Type B pancreatic cell (in vitro differentiated cells): Measurements from ENCODE around the gene ABCA3. TPM values are rescaled to one million over a fixed set of nuclear protein-coding genes. Genes with fewer than 3 reads are reported as not detected.

ENCODE experiments used
- DNase-seq: peaks from one replicate; pipeline ENCODE4 v3.0.0; 2021; ENCODE audit warnings: mixed read lengths; ENCODE audit not compliant: unreplicated experiment; ENCODE audit errors: extremely low spot score
- H3K27ac Mint-ChIP-seq: 2 replicates; pipeline ENCODE4 v1.8.0; 2021; ENCODE audit warnings: mild to moderate bottlenecking, mixed read lengths
- H3K27me3 Mint-ChIP-seq: 2 replicates; pipeline ENCODE4 v1.8.0; 2021; ENCODE audit warnings: mixed read lengths
- H3K36me3 Mint-ChIP-seq: 2 replicates; pipeline ENCODE4 v1.8.0; 2021; ENCODE audit warnings: mixed read lengths
- H3K4me1 Mint-ChIP-seq: one replicate; pipeline ENCODE4 v1.8.0; 2021; ENCODE audit warnings: mixed read lengths; ENCODE audit not compliant: unreplicated experiment
- H3K4me3 Mint-ChIP-seq: 2 replicates; pipeline ENCODE4 v1.8.0; 2021; ENCODE audit warnings: mild to moderate bottlenecking, mixed read lengths
- H3K9me3 Mint-ChIP-seq: 2 replicates; pipeline ENCODE4 v1.8.0; 2021; ENCODE audit warnings: mixed read lengths
- total RNA-seq: library from RNA; stranded (reverse); gene quantifications from 2 replicates; pipeline ENCODE4 v1.2.1, GENCODE V29; 2021; ENCODE audit warnings: low replicate concordance
- TF ChIP-seq, protein P1 (sequence below): fragments of 200-600 bp; sonication (generic); conservative IDR thresholded peaks from 2 replicates; pipeline ENCODE4 v1.5.0; 2021; ENCODE audit warnings: antibody characterized with exemption, mild to moderate bottlenecking

Gene ABCA3
- total RNA-seq, 1 donor from 2014 or later: 10.5 TPM

DNA sequence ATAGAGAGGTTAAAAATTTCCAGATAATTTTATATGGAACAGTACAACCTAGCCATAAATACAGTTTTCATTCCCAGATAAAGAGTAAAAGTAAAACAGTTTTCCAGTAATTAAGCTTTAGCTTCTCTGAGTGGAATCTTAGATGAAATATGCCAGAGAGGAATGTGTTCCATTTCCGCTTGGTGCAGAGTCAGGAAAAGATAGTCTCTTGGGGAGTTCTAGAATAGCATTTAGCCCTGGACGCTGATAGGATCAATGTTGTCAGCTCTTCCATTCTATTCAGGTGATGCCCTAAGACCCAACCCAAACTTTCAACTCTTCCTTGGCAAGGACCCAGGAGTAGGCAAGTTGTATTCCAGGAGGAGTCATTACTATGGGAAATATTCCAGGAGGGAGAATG, 30.9 kb upstream of the ABCA3 start:
- H3K27ac Mint-ChIP-seq: no peak overlapping the region

DNA sequence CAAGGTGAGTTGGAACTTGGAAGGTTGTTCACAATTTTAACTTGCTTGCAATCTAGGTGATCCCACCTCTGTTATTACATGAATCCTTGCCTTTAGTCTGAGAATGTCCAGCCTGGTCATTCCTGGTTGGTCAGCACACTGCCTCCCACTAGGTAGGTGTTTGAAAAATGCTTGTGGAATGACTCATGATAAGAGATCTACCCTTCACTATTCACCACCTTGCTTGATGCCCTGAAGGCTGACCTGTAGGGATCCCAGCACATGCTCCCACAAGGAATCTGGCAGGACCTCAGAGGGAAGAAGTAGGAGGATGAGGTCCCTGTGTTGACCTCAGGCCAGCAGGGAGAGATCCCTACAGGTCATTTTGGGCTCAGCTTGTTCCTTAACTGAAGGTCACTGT, 30.2 kb upstream of the ABCA3 start:
- H3K4me3 Mint-ChIP-seq: no peak overlapping the region
- TF ChIP-seq, protein P1, sequence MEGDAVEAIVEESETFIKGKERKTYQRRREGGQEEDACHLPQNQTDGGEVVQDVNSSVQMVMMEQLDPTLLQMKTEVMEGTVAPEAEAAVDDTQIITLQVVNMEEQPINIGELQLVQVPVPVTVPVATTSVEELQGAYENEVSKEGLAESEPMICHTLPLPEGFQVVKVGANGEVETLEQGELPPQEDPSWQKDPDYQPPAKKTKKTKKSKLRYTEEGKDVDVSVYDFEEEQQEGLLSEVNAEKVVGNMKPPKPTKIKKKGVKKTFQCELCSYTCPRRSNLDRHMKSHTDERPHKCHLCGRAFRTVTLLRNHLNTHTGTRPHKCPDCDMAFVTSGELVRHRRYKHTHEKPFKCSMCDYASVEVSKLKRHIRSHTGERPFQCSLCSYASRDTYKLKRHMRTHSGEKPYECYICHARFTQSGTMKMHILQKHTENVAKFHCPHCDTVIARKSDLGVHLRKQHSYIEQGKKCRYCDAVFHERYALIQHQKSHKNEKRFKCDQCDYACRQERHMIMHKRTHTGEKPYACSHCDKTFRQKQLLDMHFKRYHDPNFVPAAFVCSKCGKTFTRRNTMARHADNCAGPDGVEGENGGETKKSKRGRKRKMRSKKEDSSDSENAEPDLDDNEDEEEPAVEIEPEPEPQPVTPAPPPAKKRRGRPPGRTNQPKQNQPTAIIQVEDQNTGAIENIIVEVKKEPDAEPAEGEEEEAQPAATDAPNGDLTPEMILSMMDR: no peak
- no peak overlapping the region for H3K27ac Mint-ChIP-seq
- no peaks in the 10 kb centered on the region for H3K36me3 Mint-ChIP-seq
- no peak for DNase-seq
- peaks cover 47% of the 10 kb centered on the region for H3K27me3 Mint-ChIP-seq
- peaks cover under 1% of the 10 kb centered on the region for H3K4me1 Mint-ChIP-seq
- no peaks in the 10 kb centered on the region for H3K9me3 Mint-ChIP-seq

More for the DNA sequence above, 30.9 kb upstream of the ABCA3 start:
- Mint-ChIP-seq H3K36me3 (no peaks in the 10 kb centered on the region), H3K4me1 (no peaks in the 10 kb centered on the region), H3K9me3 (no peaks in the 10 kb centered on the region), H3K27me3 (peaks cover 42% of the 10 kb centered on the region), H3K4me3 (no peak overlapping the region)
- no peak for DNase-seq
- TF ChIP-seq, protein P1: no peak

DNA sequence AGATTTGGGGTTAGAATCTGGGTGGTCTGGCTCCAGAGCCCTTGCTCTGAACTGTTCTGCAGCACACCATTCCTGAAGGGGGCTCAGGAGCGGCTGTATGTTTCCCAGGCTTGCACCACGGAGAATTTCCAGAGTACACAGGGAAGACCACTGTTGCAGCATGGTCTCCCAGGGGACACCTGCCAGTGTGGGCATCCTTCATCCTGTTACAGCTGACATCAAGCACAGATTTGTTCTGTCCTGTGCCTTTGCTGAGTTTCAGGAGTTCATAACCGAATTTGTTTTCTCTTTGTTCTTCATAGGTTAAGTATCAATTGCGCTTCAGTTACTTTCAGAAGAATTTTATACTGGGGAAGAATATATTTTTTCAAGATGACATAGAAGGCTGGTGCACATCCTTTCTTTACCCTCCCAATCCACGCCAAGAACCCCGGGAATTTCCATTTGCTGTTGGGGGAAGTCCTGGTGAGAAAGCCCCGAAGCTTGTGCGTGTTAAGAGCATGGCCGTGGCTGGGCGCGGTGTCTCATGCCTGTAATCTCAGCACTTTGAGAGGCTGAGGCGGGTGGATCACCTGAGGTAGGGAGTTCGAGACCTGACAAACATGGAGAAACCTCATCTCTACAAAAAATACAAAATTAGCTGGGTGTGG, 26.3 kb upstream of the ABCA3 start:
- no peaks in the 10 kb centered on the region for H3K36me3 Mint-ChIP-seq
- no peak overlapping the region for H3K27ac Mint-ChIP-seq
- no peaks in the 10 kb centered on the region for H3K9me3 Mint-ChIP-seq
- no peak for DNase-seq
- H3K27me3 Mint-ChIP-seq: peaks cover 45% of the 10 kb centered on the region
- peaks cover 5% of the 10 kb centered on the region for H3K4me1 Mint-ChIP-seq
- TF ChIP-seq, protein P1: no peak
- H3K4me3 Mint-ChIP-seq: no peak overlapping the region

DNA sequence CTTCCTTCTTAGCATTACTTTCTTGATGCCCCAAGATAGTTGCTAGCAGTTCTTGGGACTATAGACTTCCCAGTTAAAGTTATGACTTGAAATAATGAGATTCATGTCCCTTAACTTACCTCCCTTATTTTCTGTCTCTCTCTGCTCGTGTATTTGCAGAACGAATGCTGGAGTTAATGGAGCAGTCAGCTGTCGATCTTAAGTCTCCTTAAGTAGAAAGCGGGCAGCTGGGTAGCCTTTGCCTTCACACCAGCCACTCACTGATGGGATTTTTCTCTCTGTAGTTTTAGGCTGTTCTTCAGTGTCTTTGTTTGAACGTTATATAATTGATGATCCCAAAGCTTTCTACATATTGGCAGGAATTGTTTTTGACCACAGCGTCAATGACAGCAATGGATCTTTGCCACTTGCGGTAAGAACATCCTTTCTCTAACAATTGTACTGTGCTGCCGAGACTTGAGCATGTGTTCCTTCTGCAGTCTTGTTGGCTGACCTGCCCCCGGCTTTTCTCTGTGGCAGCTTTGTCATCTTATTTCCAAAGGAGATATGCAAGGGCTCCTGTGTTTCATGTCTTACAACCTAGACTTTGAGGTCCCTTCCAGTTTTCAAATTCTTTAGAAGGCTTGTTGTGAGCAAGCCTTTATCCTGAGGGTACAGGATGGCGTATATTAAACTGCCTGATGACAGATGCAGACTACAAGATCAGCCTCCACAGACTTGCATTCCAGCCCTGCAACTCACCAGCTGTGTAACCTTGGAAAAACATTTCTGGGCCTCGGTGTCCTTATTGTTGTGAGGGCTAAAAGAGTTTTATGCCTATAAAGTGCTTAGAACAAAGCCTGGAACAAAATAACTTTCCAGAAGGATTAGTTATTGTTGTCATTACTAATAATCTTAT, 25.1 kb upstream of the ABCA3 start:
- H3K36me3 Mint-ChIP-seq: no peaks in the 10 kb centered on the region
- H3K27me3 Mint-ChIP-seq: peaks cover 45% of the 10 kb centered on the region
- TF ChIP-seq, protein P1: no peak
- H3K4me3 Mint-ChIP-seq: no peak overlapping the region
- no peaks in the 10 kb centered on the region for H3K9me3 Mint-ChIP-seq
- no peak overlapping the region for H3K27ac Mint-ChIP-seq
- no peak for DNase-seq
- peaks cover 5% of the 10 kb centered on the region for H3K4me1 Mint-ChIP-seq

DNA sequence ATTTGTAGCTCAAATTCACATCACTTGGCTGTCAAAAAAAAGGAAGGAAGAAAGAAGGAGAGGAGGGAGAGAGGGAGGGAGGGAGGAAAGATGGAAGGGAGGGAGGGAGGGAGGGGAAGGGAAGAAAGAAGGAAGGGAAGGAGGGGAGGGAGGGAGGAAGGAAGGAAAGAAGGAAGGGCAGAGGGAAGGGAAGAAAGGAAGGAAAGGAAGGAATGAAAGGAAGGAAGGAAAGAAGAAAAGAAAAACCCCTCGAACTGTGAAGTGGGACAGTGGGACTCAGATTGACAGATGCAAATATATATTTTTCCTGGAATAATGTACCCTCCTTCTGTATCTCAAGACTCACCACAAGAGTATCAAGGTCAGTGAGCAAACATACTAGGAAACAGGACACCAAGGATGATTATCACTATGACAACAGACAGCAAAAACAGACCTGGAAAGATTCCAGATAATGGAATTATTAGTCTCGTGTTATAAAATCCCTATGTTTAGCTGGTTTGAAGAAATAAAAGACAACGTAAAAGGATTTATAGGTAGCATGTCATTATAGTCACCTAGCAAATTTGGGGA, 24.2 kb upstream of the ABCA3 start:
- Mint-ChIP-seq H3K4me1 (peaks cover 5% of the 10 kb centered on the region), H3K4me3 (no peak overlapping the region), H3K27ac (no peak overlapping the region), H3K27me3 (peaks cover 46% of the 10 kb centered on the region), H3K36me3 (no peaks in the 10 kb centered on the region), H3K9me3 (no peaks in the 10 kb centered on the region)
- DNase-seq: no peak
- TF ChIP-seq, protein P1: no peak
